Left hindlimb (tissue), 1 donor: ENCODE data around the gene COG4.
"Not testable (repeated sequence)": the region's sequence is repeated elsewhere in the genome, so short reads cannot be mapped to it uniquely, and the experiment has no call there.

Source experiments
- DNase-seq: peaks from one replicate; pipeline ENCODE4 v3.0.0-alpha.2; 2018

COG4 gene

GRCh38 chr16:70453892-70454221, 69.5 kb downstream of the COG4 start:
- DNase-seq: peak; percentile 53

GRCh38 chr16:70453117-70453891, 70.0 kb downstream of the COG4 start:
- DNase-seq: no peak

GRCh38 chr16:70451004-70451340, 72.4 kb downstream of the COG4 start:
- not testable (repeated sequence) for DNase-seq

- DNase-seq: not testable (repeated sequence)
Measured at GRCh38 chr16:70450142-70451003, 73.0 kb downstream of the COG4 start.

- no peak for DNase-seq
Measured at GRCh38 chr16:70448075-70448474, 75.3 kb downstream of the COG4 start.

GRCh38 chr16:70444249-70445063, 78.9 kb downstream of the COG4 start:
- no peak for DNase-seq

GRCh38 chr16:70442344-70442743, 81.0 kb downstream of the COG4 start:
- DNase-seq: no peak

- no peak for DNase-seq
Measured at GRCh38 chr16:70441406-70441990, 81.9 kb downstream of the COG4 start.

- no peak for DNase-seq
Measured at GRCh38 chr16:70440009-70440692, 83.2 kb downstream of the COG4 start.

- DNase-seq: peak; percentile 99
Measured at GRCh38 chr16:70438969-70439862, 84.1 kb downstream of the COG4 start, which contains the start of gene ST3GAL2. TSS of gene ST3GAL2 (minus strand) at chr16:70439100. CDS start at chr16:70398530, 40,570 bp downstream.

- peak; percentile 63 for DNase-seq
Measured at GRCh38 chr16:70438585-70438968, 84.8 kb downstream of the COG4 start.

- DNase-seq: peak; percentile 50
Measured at GRCh38 chr16:70437582-70438557, 85.5 kb downstream of the COG4 start.

- peak; percentile 78 for DNase-seq
Measured at GRCh38 chr16:70437017-70437581, 86.3 kb downstream of the COG4 start.

- DNase-seq: no peak
Measured at GRCh38 chr16:70434484-70435260, 88.7 kb downstream of the COG4 start.

- peak; percentile 68 for DNase-seq
Measured at GRCh38 chr16:70433458-70434103, 89.8 kb downstream of the COG4 start.

GRCh38 chr16:70432723-70433457, 90.5 kb downstream of the COG4 start:
- DNase-seq: no peak

- no peak for DNase-seq
Measured at GRCh38 chr16:70432356-70432722, 91.0 kb downstream of the COG4 start.
